GM10847 (cell line): ENCODE data around the gene CRTAC1.

Experiments
- POLR2A ChIP-seq: IDR thresholded peaks from 2 replicates; pipeline ENCODE4 v1.6.1; 2011; ENCODE audit not compliant: insufficient read length; ENCODE audit errors: extremely low read depth

CRTAC1 gene

GRCh38 chr10:97889461-97890265 lies 140.8 kb downstream of the CRTAC1 start:
- TF ChIP-seq POLR2A: no peak

DNA sequence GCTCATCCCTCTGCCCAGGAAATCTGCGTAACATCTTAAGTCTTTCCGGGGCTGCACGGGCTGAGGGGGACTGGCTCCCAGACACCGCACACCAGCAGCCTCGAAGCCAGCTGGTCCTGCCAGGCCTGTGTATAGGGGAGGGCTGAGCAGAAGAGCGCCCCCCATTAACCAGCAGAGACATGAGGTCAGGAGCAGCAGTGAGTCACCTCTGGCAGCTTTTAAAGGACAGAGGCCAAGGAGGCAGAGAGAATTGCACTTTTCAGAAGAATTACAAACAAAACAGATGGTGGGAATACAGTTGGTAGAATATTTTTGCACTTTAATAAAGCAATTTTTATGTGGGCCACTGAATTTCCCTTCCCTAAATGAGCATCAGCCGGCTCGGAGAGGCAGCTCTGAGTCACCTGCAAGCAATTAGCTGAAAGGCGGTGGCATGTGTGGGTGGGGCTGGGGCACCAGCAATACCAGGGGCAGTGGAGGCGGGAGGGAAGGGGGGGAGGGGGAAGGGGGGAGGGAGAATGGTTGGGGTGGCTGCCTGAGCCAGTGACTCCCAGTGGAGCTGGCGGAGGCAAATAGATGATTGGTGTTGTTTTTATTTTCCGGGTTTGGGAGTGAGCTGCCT lies 141.7 kb downstream of the CRTAC1 start:
- TF ChIP-seq POLR2A: no peak

GRCh38 chr10:97888134-97888533 lies 142.3 kb downstream of the CRTAC1 start:
- no peak for TF ChIP-seq POLR2A

DNA sequence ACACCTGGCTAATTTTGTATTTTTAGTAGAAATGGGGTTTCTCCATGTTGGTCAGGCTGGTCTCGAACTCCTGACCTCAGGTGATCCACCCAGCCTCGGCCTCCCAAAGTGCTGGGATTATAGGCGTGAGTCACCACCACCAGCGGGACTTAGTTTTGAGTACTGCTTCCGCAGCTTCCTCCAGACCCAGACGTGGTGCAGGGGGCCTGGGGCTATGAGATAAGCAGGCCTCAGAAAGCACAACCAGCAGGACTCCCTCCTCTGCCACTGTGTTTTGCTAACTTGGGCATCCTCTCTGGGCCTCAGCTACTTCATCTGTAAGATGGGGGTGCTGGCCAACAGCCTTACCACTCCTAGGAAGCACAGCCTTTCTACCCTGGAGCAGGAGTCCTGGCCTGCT lies 143.0 kb downstream of the CRTAC1 start:
- TF ChIP-seq POLR2A: no peak

DNA sequence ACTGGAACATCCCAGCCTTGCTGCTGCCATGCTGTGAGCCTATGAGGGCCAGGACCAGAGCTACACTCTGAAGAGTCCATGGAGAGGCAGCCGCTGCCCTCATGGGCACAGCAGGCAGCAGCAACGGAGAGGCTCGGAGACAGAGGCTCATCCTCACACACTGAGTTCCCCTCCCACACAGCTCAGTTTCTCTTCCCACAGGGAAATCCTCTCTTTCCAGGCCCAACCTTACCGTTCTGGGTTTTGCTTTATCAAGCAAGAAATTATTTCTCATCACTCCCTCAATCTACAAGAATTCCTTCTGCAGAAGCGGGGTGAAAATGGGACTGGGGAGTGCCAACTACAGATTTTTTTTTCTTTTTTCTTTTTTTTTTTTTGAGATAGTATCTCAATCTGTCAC lies 144.1 kb downstream of the CRTAC1 start:
- TF ChIP-seq POLR2A: no peak

DNA sequence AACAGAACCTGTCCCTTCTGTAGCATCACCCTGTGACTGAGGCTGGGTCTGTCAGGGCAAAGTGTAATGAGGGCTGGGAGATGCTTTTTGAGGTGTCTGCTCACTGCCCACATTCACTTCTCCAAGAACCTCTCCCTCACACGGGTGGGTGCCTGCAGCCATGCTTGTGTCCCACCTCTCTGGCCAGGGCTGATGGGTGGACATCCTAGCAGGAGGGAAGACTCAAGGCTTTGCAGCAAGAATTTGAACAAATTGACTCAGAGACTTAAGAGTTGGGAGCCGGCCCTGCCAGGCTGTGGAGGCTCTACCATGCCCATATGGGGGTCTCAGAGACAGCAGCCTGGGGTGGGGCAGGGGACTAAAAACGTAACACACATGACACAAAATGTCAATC lies 147.3 kb downstream of the CRTAC1 start:
- no peak for TF ChIP-seq POLR2A

DNA sequence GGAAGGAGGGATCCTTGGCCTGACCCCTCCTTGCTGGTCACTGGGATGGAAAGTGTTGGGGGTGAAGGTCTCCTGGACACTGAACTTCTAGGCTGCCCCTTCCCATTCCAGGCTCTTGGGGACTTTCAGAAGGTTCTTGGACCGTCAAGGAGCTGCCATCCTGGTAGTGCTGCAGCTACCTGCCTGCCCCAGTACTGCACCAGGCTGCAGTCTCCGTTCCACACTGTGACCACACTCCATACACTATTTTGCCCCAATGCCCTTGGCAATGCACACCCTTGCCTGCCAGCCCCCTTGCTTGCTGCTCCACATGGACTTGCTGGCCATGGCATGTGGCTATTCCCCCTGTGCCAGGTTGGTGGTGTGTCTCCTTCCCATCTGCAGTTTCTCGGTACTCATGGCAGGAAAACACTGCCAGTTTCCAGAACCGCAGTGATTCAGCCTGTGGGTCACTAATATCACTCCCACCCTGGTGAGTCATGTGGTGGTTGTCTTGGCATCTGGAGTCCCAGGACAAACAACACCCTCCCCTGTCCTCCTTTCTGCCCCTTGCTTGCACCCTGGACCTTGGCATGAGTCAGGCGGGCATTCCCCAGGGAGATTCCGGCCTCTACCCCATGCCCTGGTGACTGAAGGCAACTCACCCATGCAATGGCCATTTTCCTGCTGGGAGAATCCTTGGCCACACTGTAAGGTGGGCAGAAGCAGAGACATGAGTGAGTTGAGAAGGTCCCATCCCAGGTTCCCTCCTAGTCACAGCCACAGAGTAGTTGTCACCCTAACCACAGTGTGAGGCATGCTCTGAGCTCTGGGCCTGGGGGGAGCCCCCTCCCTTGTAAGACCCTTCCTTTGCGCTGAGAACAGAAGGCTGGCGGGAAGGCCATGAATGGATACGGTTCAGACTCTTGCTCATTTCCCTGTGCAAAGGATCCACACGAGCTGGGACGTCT lies 148.0 kb downstream of the CRTAC1 start:
- no peak for TF ChIP-seq POLR2A

DNA sequence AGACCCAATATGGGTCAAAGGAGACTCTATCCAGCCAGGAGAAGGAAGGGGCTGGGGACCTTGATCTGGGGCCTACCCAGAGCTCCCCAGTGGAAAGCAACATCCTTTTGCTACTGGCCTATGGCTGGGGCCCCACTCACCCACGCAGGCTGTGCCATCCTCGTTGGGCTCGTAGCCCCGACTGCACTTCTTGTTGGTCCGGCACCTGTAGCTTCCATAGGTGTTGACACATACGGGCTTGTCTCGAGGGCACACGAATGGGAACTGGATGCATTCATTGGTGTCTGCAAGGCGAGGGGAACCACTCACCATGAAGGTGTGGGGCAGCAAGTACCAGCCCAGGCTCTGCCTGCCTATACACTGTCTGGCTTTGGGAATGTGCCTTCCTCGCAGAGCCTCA lies 150.3 kb downstream of the CRTAC1 start:
- no peak for TF ChIP-seq POLR2A

DNA sequence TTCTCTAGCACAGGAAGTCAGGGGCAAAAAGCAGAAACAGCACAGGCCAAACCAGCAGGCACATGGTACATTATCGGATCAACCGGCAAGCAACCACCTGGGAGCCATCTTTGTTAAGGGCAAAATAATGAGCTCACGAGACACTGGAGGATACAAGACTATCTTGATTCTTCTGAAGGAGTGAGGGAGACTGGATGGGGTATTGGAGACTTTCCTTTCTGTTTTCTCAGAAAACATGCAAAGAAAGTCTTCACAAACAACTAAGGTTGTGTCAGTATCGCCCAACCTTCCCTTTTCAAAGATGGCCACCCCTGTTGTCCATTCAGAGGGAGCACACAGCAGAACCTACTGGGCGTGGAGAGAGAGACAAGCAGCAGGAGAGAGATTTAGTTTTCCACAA lies 151.2 kb downstream of the CRTAC1 start:
- TF ChIP-seq POLR2A: no peak

DNA sequence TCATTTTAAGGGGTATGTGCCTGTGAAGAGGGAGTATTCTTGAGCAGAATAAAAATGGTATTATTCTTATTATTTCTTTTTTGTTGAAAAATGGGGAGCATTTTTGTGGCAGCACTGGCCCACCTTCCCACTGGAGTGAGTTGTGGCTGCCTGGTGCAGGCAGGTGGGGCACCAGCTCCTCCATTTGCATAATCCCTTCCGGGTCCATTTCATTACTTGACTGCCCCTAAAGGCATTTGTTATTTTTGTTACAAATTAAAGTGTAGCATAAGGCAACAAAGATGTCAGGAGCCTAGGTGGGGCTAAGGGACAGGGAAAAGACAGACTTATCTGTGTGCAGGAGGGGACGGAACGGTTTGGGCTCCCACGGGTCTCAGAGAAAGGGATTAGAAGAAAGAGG lies 154.0 kb downstream of the CRTAC1 start:
- no peak for TF ChIP-seq POLR2A

DNA sequence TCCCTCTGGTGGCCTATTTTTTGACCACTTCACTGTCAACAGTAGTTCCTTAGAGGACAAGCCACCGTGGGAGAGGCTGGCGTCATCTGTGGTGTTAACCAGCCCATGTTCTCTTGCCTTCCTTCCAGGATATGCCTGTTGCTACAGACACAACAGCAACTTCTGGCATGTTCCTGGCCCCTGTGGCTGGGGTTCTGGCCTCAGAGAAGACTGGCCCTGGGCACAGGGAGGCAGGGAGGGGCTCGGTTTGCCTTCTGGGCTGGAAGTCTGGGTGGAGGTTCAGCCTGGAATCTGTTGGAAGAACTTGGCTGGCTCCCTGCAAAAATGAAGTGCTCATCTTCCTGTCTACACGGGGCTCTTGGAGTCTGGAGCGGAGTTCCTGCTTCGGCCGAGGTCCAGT lies 155.0 kb downstream of the CRTAC1 start:
- TF ChIP-seq POLR2A: no peak

DNA sequence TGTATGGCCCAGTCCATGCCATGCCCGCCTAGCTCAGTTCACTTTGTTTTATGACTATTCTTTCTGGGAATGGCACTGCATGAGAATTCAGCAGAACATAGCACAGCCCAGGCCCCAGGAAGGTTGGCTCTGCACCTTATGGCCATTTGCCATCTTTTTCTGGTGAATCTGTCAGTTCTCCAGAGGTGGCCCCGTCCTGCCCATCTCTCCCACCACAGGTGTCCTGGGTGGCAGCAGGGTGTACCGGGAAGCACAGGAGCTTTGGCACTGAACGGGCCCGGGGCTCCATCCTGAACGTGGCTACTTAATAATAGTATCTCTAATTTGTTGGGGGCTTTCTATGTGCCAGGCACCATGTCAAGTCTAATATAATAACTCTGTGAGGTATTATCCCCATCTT lies 156.1 kb downstream of the CRTAC1 start:
- TF ChIP-seq POLR2A: no peak

GRCh38 chr10:97873569-97873968 lies 156.9 kb downstream of the CRTAC1 start:
- no peak for TF ChIP-seq POLR2A

- no peak for TF ChIP-seq POLR2A
Measured at GRCh38 chr10:97870990-97871389, 159.4 kb downstream of the CRTAC1 start.
